GM04504 (cell line): Measurements from ENCODE around the gene RNLS.
"Not testable (repeated sequence)": the region's sequence is repeated elsewhere in the genome, so short reads cannot be mapped to it uniquely, and the experiment has no call there.

Experiments used
- DNase-seq: peaks from one replicate; pipeline ENCODE4 v3.0.0-alpha.2; 2012; ENCODE audit warnings: low read depth

Gene RNLS

GRCh38 chr10:88522715-88523114 is 60.4 kb downstream of the RNLS start:
- no peak for DNase-seq

DNA sequence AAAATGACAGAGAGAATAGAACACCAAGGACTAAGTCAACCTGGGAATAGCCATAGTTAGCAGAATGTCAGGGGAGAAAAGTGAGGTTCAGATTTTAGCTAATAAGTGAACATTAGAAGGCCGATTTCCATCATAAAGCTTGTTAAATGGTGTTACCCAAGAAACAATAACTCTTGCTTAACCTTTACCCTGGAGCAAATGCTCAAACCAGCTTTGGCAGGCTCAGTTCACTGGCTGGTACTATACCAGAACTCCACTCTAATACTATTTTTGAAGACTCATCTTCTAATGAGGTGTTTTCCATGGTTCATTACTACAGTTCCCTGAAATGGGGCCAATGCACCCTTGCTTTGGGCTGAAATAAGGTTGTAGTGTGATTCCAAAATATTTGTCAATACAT is 61.3 kb downstream of the RNLS start:
- DNase-seq, result no peak

GRCh38 chr10:88515235-88515634 is 67.9 kb downstream of the RNLS start:
- DNase-seq, result no peak

DNA sequence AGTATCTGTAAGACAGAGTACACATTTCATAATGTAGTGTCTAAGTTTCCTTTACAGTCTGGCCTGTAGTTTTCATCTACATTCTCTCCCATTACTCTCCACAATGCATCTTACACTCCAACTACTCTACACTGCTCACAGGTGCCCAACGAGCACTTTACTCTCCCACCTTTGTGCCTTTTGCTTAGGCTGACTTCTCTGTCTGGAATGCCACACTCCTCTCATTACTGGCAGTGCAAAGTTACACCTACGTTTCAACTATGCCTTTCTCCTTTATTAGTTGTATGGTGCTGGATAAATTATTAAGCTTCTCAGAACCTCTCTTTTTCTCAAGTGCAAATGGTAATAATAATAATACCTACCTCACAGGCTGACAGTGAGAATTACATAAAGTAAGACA is 70.5 kb downstream of the RNLS start:
- no peak for DNase-seq

DNA sequence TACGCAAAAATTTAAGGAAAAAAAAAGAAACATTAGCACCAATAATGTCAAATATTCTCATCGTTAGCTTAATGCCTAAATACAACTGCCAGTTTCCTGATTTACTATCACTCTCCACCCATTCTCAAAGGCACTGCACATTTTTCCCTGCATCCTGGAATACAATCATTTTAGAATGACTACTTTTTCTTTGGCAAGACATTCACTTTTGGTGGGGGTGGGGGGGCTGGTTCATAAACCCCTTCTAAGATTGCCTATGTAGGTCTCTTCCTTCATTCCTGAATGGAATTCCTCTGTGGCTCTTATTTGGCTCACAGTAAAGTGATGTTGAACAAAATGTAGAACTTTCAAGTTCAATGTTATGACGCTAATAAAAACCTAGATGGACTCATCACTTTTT is 74.3 kb downstream of the RNLS start:
- DNase-seq, result no peak

DNA sequence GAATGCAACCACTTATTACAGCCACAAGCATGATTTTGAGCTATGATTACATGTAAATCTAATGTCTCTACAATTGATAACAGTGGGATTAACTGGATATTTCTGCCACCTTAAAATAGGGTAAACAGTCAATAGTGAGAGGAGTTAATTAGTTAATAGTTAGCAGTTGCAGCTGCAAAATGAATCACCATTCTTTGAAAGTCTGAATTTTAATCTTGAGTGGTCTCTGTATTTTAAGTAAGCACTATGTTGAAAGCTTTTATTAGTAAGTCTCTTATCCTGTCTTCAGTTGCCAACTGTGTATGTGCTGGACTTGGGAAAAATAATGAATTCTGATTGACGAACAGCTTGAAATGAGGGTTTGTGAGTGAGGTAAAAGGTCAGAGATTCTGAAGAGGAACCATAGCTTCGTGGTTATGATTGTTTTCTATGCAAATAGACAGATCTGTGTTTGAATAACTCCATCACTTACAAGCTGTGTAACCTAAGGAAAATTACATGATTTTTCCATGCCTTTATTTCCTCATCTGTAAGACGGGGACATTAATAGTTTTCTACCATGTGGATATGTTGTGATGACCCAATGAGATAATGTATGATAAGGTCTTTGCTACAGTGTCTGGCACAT is 75.2 kb downstream of the RNLS start:
- DNase-seq, result no peak

DNA sequence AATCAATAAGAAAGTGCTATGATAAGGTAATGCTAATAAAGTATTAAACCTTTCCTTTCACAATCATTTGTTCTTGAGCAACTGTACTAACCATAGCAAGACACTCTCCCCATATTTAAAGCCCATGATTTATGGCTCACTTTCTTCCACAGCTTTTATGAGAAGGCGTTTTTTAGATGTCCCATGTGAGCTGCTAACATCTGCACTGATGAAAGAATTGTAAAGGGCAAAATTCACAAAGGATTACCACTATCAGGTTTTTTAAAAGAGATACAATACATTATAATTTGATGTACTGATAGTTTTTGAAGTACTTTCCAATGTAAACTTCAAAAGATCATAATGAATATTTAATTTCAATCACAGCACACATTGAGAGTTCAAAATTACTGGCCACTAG is 75.7 kb downstream of the RNLS start:
- DNase-seq, result no peak

GRCh38 chr10:88505680-88506215 is 77.4 kb downstream of the RNLS start:
- no peak for DNase-seq

GRCh38 chr10:88505265-88505664 is 77.9 kb downstream of the RNLS start:
- no peak for DNase-seq

DNA sequence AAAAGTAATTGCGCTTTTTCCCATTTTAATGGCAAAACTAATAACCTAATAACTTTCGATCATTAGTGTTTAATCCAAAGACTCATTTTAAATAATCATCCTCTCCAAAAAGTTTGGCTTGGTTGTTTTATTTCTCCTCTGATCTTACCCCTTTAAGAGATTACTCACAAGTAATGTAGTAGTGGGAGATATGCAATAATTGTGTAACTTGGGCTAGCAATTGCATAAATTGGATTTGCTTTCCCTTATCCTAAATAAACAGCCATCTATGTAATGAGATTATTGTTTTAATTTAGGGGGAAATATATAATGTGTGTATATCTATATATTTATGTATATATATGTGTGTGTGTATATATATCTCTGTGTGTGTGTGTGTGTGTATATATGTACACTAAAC is 82.5 kb downstream of the RNLS start:
- DNase-seq, result no peak

- DNase-seq, result no peak
These were observed 83.3 kb downstream of the RNLS start for GRCh38 chr10:88499569-88500470.

- DNase-seq, result no peak
These were observed 85.2 kb downstream of the RNLS start for GRCh38 chr10:88497913-88498312.

- no peak for DNase-seq
These were observed 88.6 kb downstream of the RNLS start for GRCh38 chr10:88494537-88494936.

GRCh38 chr10:88493691-88494483 is 89.2 kb downstream of the RNLS start:
- peak; percentile 17 for DNase-seq

- no peak for DNase-seq
These were observed 91.8 kb downstream of the RNLS start for GRCh38 chr10:88491314-88491713.

GRCh38 chr10:88490231-88490980 is 92.7 kb downstream of the RNLS start:
- DNase-seq, result no peak

- no peak for DNase-seq
These were observed 94.0 kb downstream of the RNLS start for GRCh38 chr10:88489107-88489506.

- not testable (repeated sequence) for DNase-seq
These were observed 96.3 kb downstream of the RNLS start for GRCh38 chr10:88486816-88487215.

- DNase-seq, result no peak
These were observed 100.9 kb downstream of the RNLS start for GRCh38 chr10:88482220-88482619.

DNA sequence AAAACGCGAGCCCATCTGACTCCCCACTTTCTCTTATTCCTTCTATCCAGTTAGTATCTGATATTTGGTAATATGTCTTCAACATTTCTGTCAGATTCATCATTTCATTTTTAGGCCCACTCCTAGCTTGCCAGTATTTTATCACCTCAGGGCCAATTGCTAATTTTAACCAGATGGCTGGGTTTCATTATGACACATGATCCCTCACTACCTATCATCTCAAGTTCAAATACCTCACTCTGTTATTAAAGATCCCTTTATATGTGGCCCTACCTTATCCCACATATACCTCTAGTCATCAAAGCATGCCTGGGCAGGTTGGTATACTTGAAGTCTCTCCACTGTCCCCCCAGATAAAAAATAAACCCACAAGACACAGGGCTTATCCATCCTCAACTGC is 104.9 kb downstream of the RNLS start:
- no peak for DNase-seq

GRCh38 chr10:88477343-88478085 is 105.6 kb downstream of the RNLS start:
- no peak for DNase-seq
